NB4 (cell line): ENCODE results near the gene HMCN2.
"Not testable (repeated sequence)": the region's sequence is repeated elsewhere in the genome, so short reads cannot be mapped to it uniquely, and the experiment has no call there.

Experiments used
- DNase-seq: peaks from one replicate; pipeline ENCODE4 v3.0.0; 2010; ENCODE audit warnings: low read depth
- H3K4me3 ChIP-seq: one replicate; pipeline ENCODE4 v1.5.1; 2011; ENCODE audit warnings: mild to moderate bottlenecking, low read depth, low read length, moderate library complexity
- MYC ChIP-seq: IDR thresholded peaks from 2 replicates; pipeline ENCODE4 v1.6.1; 2011; ENCODE audit warnings: low read depth, low read length
- POLR2A ChIP-seq: IDR thresholded peaks from 2 replicates; pipeline ENCODE4 v1.6.1; 2011; ENCODE audit warnings: mild to moderate bottlenecking; ENCODE audit not compliant: insufficient read length; ENCODE audit errors: extremely low read depth
- TF ChIP-seq, protein P1 (sequence below): IDR thresholded peaks from 2 replicates; pipeline ENCODE4 v1.6.1; 2011; ENCODE audit warnings: low read depth, low read length
- TF ChIP-seq, protein P2 (sequence below): IDR thresholded peaks from one replicate; pipeline ENCODE4 v1.5.1; 2012; ENCODE audit warnings: low read depth, low read length

Gene HMCN2

DNA sequence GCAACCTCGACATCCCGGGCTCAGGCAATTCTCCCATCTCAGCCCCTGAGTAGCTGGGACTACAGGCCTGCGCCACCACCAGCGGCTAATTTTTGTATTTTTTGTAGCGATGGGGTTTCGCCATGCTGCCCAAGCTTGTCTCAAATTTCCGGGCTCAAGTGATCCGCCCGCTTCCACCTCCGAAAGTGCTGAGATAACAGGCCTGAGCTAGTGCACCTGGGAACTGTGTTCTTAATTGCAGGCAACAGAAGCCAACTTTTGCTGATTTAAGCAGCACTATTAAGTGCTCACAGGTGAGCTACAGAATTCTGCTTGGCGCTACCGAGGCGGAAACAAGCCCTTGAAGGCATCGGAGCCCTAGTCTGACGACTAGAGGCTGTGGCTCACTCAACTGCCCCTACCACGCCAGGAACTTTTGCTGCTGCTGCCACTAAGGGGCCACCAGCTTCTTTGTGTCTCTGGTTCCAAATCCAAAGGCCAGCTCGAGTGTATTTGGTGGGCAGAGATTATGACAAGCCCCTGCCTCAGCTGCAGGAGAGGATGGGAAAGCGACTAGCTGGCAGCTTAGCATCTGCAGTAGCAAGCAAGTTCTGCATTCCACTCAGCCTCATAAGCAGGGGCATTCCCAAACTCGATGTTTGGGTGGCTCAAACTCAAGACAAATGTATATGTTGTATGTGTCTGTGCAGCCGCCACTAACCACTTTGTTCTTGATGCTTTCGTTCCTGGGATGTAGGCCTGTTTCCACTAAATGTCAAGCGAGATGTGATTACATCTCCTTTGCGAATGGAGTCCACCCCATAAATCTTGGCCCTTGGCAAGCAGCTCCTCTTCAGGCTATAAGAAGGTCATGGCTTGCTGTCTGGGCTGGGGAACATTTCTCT, 10.6 kb upstream of the HMCN2 start:
- no peak for DNase-seq
- no peak overlapping the region for H3K4me3 ChIP-seq
- TF ChIP-seq MYC (no peak), POLR2A (no peak)
- TF ChIP-seq, protein P1, sequence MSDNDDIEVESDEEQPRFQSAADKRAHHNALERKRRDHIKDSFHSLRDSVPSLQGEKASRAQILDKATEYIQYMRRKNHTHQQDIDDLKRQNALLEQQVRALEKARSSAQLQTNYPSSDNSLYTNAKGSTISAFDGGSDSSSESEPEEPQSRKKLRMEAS = no peak
- TF ChIP-seq, protein P2, sequence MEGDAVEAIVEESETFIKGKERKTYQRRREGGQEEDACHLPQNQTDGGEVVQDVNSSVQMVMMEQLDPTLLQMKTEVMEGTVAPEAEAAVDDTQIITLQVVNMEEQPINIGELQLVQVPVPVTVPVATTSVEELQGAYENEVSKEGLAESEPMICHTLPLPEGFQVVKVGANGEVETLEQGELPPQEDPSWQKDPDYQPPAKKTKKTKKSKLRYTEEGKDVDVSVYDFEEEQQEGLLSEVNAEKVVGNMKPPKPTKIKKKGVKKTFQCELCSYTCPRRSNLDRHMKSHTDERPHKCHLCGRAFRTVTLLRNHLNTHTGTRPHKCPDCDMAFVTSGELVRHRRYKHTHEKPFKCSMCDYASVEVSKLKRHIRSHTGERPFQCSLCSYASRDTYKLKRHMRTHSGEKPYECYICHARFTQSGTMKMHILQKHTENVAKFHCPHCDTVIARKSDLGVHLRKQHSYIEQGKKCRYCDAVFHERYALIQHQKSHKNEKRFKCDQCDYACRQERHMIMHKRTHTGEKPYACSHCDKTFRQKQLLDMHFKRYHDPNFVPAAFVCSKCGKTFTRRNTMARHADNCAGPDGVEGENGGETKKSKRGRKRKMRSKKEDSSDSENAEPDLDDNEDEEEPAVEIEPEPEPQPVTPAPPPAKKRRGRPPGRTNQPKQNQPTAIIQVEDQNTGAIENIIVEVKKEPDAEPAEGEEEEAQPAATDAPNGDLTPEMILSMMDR = no peak

DNA sequence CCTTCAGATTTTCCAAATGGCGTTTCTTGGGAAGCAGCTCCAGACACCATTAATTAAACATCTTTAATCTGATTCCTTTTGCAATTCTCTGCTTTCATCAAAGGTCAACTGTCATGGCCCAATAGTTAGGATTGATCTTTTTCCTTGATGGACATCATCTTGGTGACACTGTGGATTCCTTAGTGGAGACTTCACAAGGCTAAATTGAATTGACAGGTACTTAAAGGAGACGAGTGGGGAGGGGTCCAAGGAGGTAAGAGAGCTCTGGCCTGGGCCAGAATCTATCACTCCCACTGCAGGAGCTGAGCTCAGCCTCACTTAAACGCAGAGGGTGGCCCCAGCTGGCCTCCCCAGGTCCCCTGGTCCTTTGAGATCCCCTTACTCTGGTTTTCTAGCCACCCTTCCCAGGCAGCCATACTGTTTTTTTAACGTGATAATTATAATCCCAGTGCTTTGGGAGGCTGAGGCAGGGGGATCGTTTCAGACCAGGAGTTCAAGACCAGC, 9.9 kb upstream of the HMCN2 start:
- no peak for TF ChIP-seq POLR2A
- TF ChIP-seq, protein P1 = no peak
- no peak overlapping the region for H3K4me3 ChIP-seq
- no peak for DNase-seq

DNA sequence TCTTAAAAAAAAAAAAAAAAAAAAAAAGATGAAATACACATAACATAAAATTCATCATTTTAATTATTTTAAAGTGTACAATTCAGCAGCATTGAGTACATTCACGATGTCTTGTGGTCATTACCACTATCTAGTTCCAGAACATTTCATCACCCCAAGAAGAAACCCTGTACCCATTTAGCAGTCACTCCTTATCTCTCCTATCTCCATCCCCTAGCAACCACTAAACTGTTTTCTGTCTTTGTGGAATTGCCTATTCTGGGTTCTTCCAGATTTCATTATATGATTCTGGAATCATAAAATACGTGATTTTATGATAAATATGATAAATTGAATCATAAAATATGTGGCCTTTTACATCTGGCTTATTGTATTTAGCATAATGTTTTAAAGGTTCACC, 8.9 kb upstream of the HMCN2 start:
- no peak overlapping the region for H3K4me3 ChIP-seq
- TF ChIP-seq, protein P2 = no peak
- no peak for TF ChIP-seq MYC
- no peak for TF ChIP-seq POLR2A
- TF ChIP-seq, protein P1 = no peak
- DNase-seq = no peak

DNA sequence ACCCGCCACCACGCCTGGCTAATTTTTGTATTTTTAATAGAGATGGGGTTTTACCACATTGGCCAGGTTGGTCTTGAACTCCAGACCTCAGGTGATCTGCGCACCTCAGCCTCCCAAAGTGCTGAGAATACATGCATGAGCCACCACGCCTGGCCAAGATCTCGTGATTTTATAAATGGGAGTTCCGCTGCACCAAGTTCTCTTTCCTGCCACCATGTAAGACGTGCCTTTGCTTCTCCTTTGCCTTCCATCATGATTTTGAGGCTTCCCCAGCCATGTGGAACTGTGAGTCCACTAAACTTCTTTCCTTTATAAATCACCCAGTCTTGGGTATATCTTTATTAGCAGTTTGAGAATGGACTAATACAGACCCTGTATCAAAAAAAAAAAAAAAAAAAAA, 7.4 kb upstream of the HMCN2 start:
- not testable (repeated sequence) for H3K4me3 ChIP-seq, DNase-seq

DNA sequence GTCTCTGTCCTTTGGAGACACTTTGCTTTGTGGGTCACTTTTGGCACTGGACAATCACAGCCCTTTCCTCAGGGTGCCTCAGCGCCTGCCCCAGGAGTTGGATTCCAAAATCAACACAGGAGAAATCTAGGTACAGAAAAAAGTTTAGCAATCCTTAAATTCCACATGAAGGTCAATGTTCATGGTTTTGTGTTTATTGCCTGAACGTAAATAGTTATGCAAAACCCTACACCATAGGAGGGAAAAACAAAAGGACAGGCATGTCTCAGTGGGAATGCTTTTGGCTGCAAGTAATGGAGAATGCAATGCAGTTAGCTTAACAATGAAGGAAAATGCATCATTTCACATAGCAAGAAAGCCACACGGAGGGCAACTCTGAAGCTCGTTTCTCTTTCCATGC, 6.5 kb upstream of the HMCN2 start:
- H3K4me3 ChIP-seq = no peak overlapping the region
- TF ChIP-seq POLR2A (no peak), MYC (no peak)
- TF ChIP-seq, protein P2 = no peak
- TF ChIP-seq, protein P1 = no peak
- no peak for DNase-seq

DNA sequence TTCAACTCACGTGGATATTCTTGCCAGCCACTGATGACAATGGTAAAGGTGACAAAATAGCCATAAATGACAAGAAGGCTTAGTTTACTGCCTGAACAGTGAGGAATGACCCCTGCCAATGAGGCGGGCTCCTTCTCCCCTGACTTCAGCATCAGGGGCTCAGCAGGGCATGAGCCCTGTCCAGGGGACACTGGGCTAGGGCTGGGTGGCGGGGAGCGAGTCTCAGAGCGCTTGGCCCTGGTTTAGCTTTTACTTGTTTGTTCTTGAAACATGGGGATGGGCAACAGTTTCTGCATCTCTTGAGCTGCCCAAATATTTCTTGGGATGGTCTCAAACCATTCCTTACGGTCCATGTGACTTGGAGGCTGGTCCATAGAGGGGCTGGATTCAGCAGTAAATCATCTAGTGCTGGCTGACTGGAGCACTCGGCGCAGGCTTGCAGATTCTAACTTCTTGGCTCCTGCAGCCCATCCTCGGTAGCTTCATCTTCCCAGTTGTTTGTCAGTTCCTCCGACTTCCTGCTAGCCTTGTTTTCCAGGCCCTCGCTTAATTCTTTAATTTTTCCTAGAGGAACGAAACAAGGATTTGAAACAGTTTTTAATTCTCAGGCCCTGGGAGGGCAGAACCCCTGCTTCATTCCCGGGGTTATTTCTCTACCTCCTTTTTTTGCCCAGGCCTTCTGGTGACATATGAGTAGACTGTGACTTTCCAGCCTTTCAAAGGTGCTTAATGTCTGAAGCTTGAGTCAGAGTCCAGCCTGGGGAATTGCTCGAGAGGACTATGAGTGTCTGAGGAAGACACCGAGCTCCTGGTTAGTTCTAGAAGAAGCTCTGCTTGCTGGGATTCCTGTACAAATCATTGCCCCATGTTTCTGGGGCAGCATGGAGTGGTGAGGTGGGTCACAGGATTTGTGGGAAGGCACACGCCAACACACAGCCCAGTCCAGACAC, 4.5 kb upstream of the HMCN2 start:
- TF ChIP-seq, protein P1 = no peak
- TF ChIP-seq MYC = no peak
- TF ChIP-seq POLR2A = no peak
- TF ChIP-seq, protein P2 = no peak
- no peak overlapping the region for H3K4me3 ChIP-seq
- DNase-seq = no peak
